ENCODE measurements around the gene AHR.

- no peak for TF ChIP-seq CTCF (optimal IDR thresholded peaks at IDR 0.05 in 1 of 3, IDR thresholded peaks at IDR 0.05 in 1 of 3, conservative IDR thresholded peaks at IDR 0.05 in 1 of 3; ENCODE audit: extremely low read depth in 1 of 3, insufficient read depth in 2 of 3, low read length in 3 of 3)
- no peak for TF ChIP-seq EZH2 (IDR thresholded peaks at IDR 0.05; ENCODE audit: low read length)
Measured at GRCh38 chr7:17392846-17393245, 94.4 kb downstream of the AHR start.
